K562 (cell line): ENCODE data around the gene PRRG4. TPM values are rescaled to one million over a fixed set of nuclear protein-coding genes. Genes with fewer than 3 reads are reported as not detected.
A peak's percentile ranks its signal among the peaks of the same experiment; 100 is the strongest.

Source experiments
- ATAC-seq: fragments of 200-7000 bp; cut with Tn5 transposase; 3 replicates; pipeline ENCODE4 v1.9.1; 2020; ENCODE audit warnings: moderate library complexity
- BruUV-seq: library from RNA; stranded (reverse); fragments of 400-500 nt; replicated peaks from 2 replicates; lab custom pipeline; 2021; lab: Mats Ljungman, UMichigan
- CTCF ChIA-PET: fragments of 300-600 bp; formaldehyde crosslinking; extraction: SDS; loops from one replicate; lab custom pipeline; 2021; ENCODE audit warnings: low intra/inter-chr PET ratio; lab: Yijun Ruan, JAX
- POLR2A ChIA-PET: fragments of 300-600, 350-650 bp; sonication (Branson Sonifier 250); formaldehyde crosslinking; extraction: SDS; loops from one replicate; lab custom pipeline; 2021; ENCODE audit warnings: antibody characterized with exemption, inconsistent platforms; lab: Yijun Ruan, JAX
- DNase-seq, 4 experiments: peaks; one replicate each; pipeline versions ENCODE4 v3.0.0 to v3.0.0-alpha.2; 2011 to 2018; ENCODE audit warnings: low spot score in 3 of 4, mixed read lengths in 3 of 4; ENCODE audit errors: extremely low read depth in 1 of 4
- FAIRE-seq: peaks from 2 replicates; lab custom pipeline; 2011; peaks lifted over from hg19 to GRCh38; lab: Jason Lieb, UNC
- H2AFZ ChIP-seq: 2 replicates; pipeline ENCODE4 v1.6.0; 2011; ENCODE audit warnings: low read depth, low read length, control low read depth, inconsistent platforms
- H3K27ac ChIP-seq: fragments of 200-600 bp; 3 replicates; pipeline ENCODE4 v1.8.0; 2011; ENCODE audit warnings: low read depth, mild to moderate bottlenecking, control low read depth, inconsistent platforms, low read length, moderate library complexity, mixed read lengths; ENCODE audit errors: extremely low read depth
- H3K27me3 ChIP-seq, 2 experiments: fragments of 300-600 bp in 1 of 2; 2 replicates in 1 of 2; 3 replicates in 1 of 2; pipeline versions ENCODE4 v1.6.0 to v1.8.0; 2011; ENCODE audit warnings: inconsistent platforms in 2 of 2, low read length in 2 of 2, mild to moderate bottlenecking in 1 of 2, mixed read lengths in 1 of 2, moderate library complexity in 1 of 2; ENCODE audit not compliant: control insufficient read depth in 2 of 2, insufficient read depth in 2 of 2
- H3K36me3 ChIP-seq: fragments of 300-600 bp; 3 replicates; pipeline ENCODE4 v1.8.0; 2011; ENCODE audit warnings: mild to moderate bottlenecking, low read length, inconsistent platforms; ENCODE audit not compliant: control insufficient read depth, insufficient read depth
- H3K4me1 ChIP-seq, 2 experiments: fragments of 200-600 bp in 1 of 2; replicated peaks in 1 of 2; 2 replicates in 1 of 2; 3 replicates in 1 of 2; pipeline versions ENCODE4 v1.5.1 to v1.8.0; 2011; ENCODE audit warnings: inconsistent platforms in 2 of 2, low read length in 2 of 2, mild to moderate bottlenecking in 1 of 2, mixed read lengths in 1 of 2, moderate library complexity in 1 of 2; ENCODE audit not compliant: control insufficient read depth in 2 of 2, insufficient read depth in 2 of 2
- H3K4me2 ChIP-seq: 2 replicates; pipeline ENCODE4 v1.6.1; 2011; ENCODE audit warnings: low read length, control low read depth, inconsistent platforms, mixed read lengths; ENCODE audit not compliant: insufficient read depth
- H3K4me3 ChIP-seq: fragments of 200-600 bp; sonication (generic), shearing (Covaris generic); 2 replicates; pipeline ENCODE4 v1.5.1; 2016; ENCODE audit warnings: control low read depth, inconsistent platforms
- H3K79me2 ChIP-seq: fragments of 200-600 bp; 3 replicates; pipeline ENCODE4 v1.8.0; 2011; ENCODE audit warnings: low read length, inconsistent platforms; ENCODE audit not compliant: control insufficient read depth, insufficient read depth
- H3K9ac ChIP-seq, 2 experiments: 2 replicates each; pipeline versions ENCODE4 v1.6.0 to v1.6.1; 2011; ENCODE audit warnings: low read depth in 2 of 2, low read length in 2 of 2, control low read depth in 1 of 2, inconsistent platforms in 1 of 2, mild to moderate bottlenecking in 1 of 2, mixed read lengths in 1 of 2; ENCODE audit not compliant: insufficient read depth in 1 of 2
- H3K9me1 ChIP-seq: one replicate; pipeline ENCODE4 v1.6.0; 2011; ENCODE audit warnings: inconsistent platforms, mild to moderate bottlenecking, low read length, moderate library complexity; ENCODE audit not compliant: control insufficient read depth, insufficient read depth
- H3K9me3 ChIP-seq: replicated peaks from 2 replicates; pipeline ENCODE4 v1.5.1; 2011; ENCODE audit warnings: low read depth, low read length, inconsistent platforms; ENCODE audit not compliant: control insufficient read depth, insufficient read depth
- H4K20me1 ChIP-seq: replicated peaks from 2 replicates; pipeline ENCODE4 v1.6.1; 2011; ENCODE audit warnings: low read length, inconsistent platforms, mixed read lengths; ENCODE audit not compliant: control insufficient read depth, insufficient read depth
- CEBPB ChIP-seq: fragments of 450-650 bp; IDR thresholded peaks from 2 replicates; pipeline ENCODE4 v1.6.1; 2016; ENCODE audit warnings: missing genetic modification characterization, missing compliant biosample characterization
- CEBPG ChIP-seq, 3 experiments: fragments of 200-800 bp in 1 of 3; sonication (Bioruptor generic) in 1 of 3; sonication (generic) in 1 of 3; formaldehyde crosslinking in 1 of 3; IDR thresholded peaks in 2 of 3; conservative IDR thresholded peaks in 1 of 3; 2 replicates each; pipeline versions ENCODE4 v1.6.1 to v1.8.0; 2016 to 2022; ENCODE audit warnings: missing compliant biosample characterization in 2 of 3, missing genetic modification characterization in 2 of 3, mild to moderate bottlenecking in 1 of 3, missing genetic modification reagents in 1 of 3
- MEIS2 ChIP-seq: fragments of 450-650 bp; IDR thresholded peaks from 2 replicates; pipeline ENCODE4 v1.6.1; 2014; ENCODE audit warnings: mild to moderate bottlenecking; ENCODE audit not compliant: partially characterized antibody
- NEUROD1 ChIP-seq: fragments of 150-350 bp; IDR thresholded peaks from 2 replicates; pipeline ENCODE4 v1.6.1; 2014; ENCODE audit warnings: borderline replicate concordance, low read length, low read depth; ENCODE audit not compliant: partially characterized antibody
- PURB ChIP-seq: sonication (generic); formaldehyde crosslinking; IDR thresholded peaks from 2 replicates; pipeline ENCODE4 v1.9.0; 2021; ENCODE audit warnings: low read depth, mild to moderate bottlenecking, missing genetic modification reagents
- RBM22 ChIP-seq: fragments of 200-400 bp; formaldehyde crosslinking; IDR thresholded peaks from 2 replicates; pipeline ENCODE4 v1.6.1; 2018; ENCODE audit warnings: low read length, low read depth; ENCODE audit not compliant: poor library complexity, severe bottlenecking
- SOX6 ChIP-seq: fragments of 450-650 bp; IDR thresholded peaks from 2 replicates; pipeline ENCODE4 v1.6.1; 2014; ENCODE audit warnings: mild to moderate bottlenecking
- SUPT5H ChIP-seq: fragments of 450-650 bp; IDR thresholded peaks from 2 replicates; pipeline ENCODE4 v1.6.1; 2016
- WGBS: fragments of 100-300 bp; shearing (Covaris generic); methylation state at CpG from one replicate; pipeline ENCODE4 v1.1.6; 2016; ENCODE audit warnings: low coverage, mixed read lengths; ENCODE audit not compliant: insufficient coverage; ENCODE audit errors: missing lambda C conversion rate; 5-methylcytosine and 5-hydroxymethylcytosine counted together
- in situ Hi-C: fragments of 300-500 bp; cut with MboI; formaldehyde crosslinking; loops from 4 replicates; pipeline ENCODE4 v1.15.0; 2018; ENCODE audit warnings: inconsistent platforms, mixed read lengths
- intact Hi-C: fragments of 100-400 bp; cut with micrococcal nuclease; formaldehyde crosslinking; loops from 2 replicates; pipeline ENCODE4 v1.14.2; 2022
- polyA plus RNA-seq, 8 experiments: library from polyadenylated mRNA; depleted of rRNA in 4 of 8; stranded (reverse) in 5 of 8; unstranded in 3 of 8; fragments of >200 nt; fragmentation: Nextera tagmentation in 2 of 8; fragmentation: Illumina TruSeq in 1 of 8; extraction: Ambion mirVana in 2 of 8; extraction: Trizol in 1 of 8; gene quantifications; 2 replicates each; pipeline versions ENCODE4 v1.2.1 to v1.2.3, GENCODE V29; 2011 to 2014; ENCODE audit warnings: inconsistent platforms in 1 of 8, missing spikeins in 1 of 8
- total RNA-seq, 7 experiments: library from RNA; depleted of rRNA in 6 of 7; stranded (reverse); fragments of >200 nt in 6 of 7; fragmentation: Illumina TruSeq in 2 of 7; extraction: Trizol in 2 of 7; gene quantifications; 2 replicates each; pipeline versions ENCODE4 v1.2.1 to v1.2.3, GENCODE V29; 2011 to 2021; ENCODE audit warnings: low replicate concordance in 1 of 7
- TF ChIP-seq, protein P1 (sequence below): sonication (generic); formaldehyde crosslinking; IDR thresholded peaks from 2 replicates; pipeline ENCODE4 v1.9.0; 2022; ENCODE audit warnings: mild to moderate bottlenecking, missing genetic modification reagents
- TF ChIP-seq, protein P2 (sequence below): fragments of 250-450 bp; sonication (Bioruptor Pico); IDR thresholded peaks from 2 replicates; pipeline ENCODE4 v1.5.0; 2021
- TF ChIP-seq, protein P3 (sequence below): conservative IDR thresholded peaks from 2 replicates; pipeline ENCODE4 v1.6.1; 2011; ENCODE audit warnings: low read depth, mild to moderate bottlenecking, low read length; ENCODE audit not compliant: control insufficient read depth
- TF ChIP-seq, protein P4 (sequence below), 2 experiments: fragments of 450-650 bp in 1 of 2; sonication (generic) in 1 of 2; formaldehyde crosslinking in 1 of 2; IDR thresholded peaks in 1 of 2; conservative IDR thresholded peaks in 1 of 2; 2 replicates each; pipeline versions ENCODE4 v1.6.1 to v1.8.1; 2016 to 2023; ENCODE audit warnings: mild to moderate bottlenecking in 2 of 2, moderate library complexity in 2 of 2, inconsistent platforms in 1 of 2, missing genetic modification reagents in 1 of 2
- TF ChIP-seq, protein P5 (sequence below): fragments of 200-400 bp; formaldehyde crosslinking; IDR thresholded peaks from 2 replicates; pipeline ENCODE4 v1.6.1; 2017; ENCODE audit warnings: mild to moderate bottlenecking, low read depth, low read length, moderate library complexity
- TF ChIP-seq, protein P6 (sequence below): fragments of 450-650 bp; IDR thresholded peaks from 2 replicates; pipeline ENCODE4 v1.6.1; 2016

The PRRG4 gene
- total and polyA plus RNA-seq, 9 of the 15 experiments (the other 6 are each of a cell fraction or from before 2014, with no cell fraction given), result not detected

DNA sequence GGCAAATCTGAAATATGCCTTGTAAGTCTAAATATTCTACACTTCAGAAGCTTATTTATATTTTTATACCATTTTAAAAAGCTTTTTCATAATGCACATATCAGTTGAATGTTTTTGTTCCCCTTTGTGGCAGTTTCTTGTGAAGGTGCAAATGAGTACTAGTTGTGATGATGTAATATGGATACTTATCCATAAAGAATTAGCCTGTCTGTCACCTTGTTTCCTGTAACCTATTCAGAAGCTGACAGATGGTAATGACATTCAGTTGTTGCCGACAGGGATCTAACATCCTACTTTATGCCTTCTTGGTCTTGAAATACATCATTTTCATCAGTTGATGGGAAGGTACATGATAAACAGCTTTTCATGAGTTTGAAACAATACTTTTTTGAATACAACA lies 65.7 kb downstream of the PRRG4 start:
- WGBS, result 69% methylated on average over 1 of the region's 1 CpG
- FAIRE-seq, result no peak
- CTCF ChIA-PET, result no interaction called here
- TF ChIP-seq, protein P1, sequence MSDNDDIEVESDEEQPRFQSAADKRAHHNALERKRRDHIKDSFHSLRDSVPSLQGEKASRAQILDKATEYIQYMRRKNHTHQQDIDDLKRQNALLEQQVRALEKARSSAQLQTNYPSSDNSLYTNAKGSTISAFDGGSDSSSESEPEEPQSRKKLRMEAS (CRISPR knock-in tag), result no peak
- TF ChIP-seq, protein P2, sequence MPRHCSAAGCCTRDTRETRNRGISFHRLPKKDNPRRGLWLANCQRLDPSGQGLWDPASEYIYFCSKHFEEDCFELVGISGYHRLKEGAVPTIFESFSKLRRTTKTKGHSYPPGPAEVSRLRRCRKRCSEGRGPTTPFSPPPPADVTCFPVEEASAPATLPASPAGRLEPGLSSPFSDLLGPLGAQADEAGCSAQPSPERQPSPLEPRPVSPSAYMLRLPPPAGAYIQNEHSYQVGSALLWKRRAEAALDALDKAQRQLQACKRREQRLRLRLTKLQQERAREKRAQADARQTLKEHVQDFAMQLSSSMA (CRISPR knock-in tag), result no peak
- TF ChIP-seq PURB (CRISPR knock-in tag), result no peak
- no peak for TF ChIP-seq NEUROD1
- TF ChIP-seq RBM22, result no peak
- no peak for TF ChIP-seq SUPT5H
- TF ChIP-seq, protein P3, sequence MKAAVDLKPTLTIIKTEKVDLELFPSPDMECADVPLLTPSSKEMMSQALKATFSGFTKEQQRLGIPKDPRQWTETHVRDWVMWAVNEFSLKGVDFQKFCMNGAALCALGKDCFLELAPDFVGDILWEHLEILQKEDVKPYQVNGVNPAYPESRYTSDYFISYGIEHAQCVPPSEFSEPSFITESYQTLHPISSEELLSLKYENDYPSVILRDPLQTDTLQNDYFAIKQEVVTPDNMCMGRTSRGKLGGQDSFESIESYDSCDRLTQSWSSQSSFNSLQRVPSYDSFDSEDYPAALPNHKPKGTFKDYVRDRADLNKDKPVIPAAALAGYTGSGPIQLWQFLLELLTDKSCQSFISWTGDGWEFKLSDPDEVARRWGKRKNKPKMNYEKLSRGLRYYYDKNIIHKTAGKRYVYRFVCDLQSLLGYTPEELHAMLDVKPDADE, result no peak
- TF ChIP-seq, protein P4, sequence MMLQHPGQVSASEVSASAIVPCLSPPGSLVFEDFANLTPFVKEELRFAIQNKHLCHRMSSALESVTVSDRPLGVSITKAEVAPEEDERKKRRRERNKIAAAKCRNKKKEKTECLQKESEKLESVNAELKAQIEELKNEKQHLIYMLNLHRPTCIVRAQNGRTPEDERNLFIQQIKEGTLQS (IDR thresholded peaks at IDR 0.05), result peak; percentile 84
- TF ChIP-seq, protein P4 (CRISPR knock-in tag; conservative IDR thresholded peaks at IDR 0.05), result no peak
- peak; percentile 39 for TF ChIP-seq CEBPB (tag)
- peak; percentile 22 for TF ChIP-seq MEIS2
- no peak for TF ChIP-seq CEBPG (CRISPR knock-in tag; IDR thresholded peaks at IDR 0.05)
- peak in 1 of 2 experiments; percentile 61; a peak in 1 of 4 replicates for TF ChIP-seq CEBPG (tag; conservative IDR thresholded peaks at IDR 0.05 in 1 of 2, IDR thresholded peaks at IDR 0.05 in 1 of 2)
- TF ChIP-seq, protein P5, sequence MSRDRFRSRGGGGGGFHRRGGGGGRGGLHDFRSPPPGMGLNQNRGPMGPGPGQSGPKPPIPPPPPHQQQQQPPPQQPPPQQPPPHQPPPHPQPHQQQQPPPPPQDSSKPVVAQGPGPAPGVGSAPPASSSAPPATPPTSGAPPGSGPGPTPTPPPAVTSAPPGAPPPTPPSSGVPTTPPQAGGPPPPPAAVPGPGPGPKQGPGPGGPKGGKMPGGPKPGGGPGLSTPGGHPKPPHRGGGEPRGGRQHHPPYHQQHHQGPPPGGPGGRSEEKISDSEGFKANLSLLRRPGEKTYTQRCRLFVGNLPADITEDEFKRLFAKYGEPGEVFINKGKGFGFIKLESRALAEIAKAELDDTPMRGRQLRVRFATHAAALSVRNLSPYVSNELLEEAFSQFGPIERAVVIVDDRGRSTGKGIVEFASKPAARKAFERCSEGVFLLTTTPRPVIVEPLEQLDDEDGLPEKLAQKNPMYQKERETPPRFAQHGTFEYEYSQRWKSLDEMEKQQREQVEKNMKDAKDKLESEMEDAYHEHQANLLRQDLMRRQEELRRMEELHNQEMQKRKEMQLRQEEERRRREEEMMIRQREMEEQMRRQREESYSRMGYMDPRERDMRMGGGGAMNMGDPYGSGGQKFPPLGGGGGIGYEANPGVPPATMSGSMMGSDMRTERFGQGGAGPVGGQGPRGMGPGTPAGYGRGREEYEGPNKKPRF, result no peak
- TF ChIP-seq, protein P6, sequence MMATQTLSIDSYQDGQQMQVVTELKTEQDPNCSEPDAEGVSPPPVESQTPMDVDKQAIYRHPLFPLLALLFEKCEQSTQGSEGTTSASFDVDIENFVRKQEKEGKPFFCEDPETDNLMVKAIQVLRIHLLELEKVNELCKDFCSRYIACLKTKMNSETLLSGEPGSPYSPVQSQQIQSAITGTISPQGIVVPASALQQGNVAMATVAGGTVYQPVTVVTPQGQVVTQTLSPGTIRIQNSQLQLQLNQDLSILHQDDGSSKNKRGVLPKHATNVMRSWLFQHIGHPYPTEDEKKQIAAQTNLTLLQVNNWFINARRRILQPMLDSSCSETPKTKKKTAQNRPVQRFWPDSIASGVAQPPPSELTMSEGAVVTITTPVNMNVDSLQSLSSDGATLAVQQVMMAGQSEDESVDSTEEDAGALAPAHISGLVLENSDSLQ, result peak; percentile 67
- TF ChIP-seq SOX6, result no peak

More for the DNA sequence above, 65.7 kb downstream of the PRRG4 start:
- peak overlapping the region; percentile 26; the same call in 1 of the 2 replicates for H3K4me2 ChIP-seq
- H3K4me1 ChIP-seq, result peaks cover 9 to 20% of the 10 kb centered on the region in 2 experiments; a peak in 4 of 5 replicates
- H3K27me3 ChIP-seq, result no peaks in the 10 kb centered on the region
- H3K4me3 ChIP-seq, result no peak overlapping the region
- no TSS peak for BruUV-seq
- peak overlapping the region; percentile 96; the same call in 1 of the 3 replicates for H3K27ac ChIP-seq
- ATAC-seq (no peak), DNase-seq (no peak)
- peak overlapping the region in 1 of 2 experiments; percentile 93; a peak in 1 of 4 replicates for H3K9ac ChIP-seq
- peaks cover 85% of the 10 kb centered on the region for H3K79me2 ChIP-seq
- H3K9me1 ChIP-seq, result no peaks in the 10 kb centered on the region
- H3K36me3 ChIP-seq, result peaks cover 38% of the 10 kb centered on the region
- H3K9me3 ChIP-seq, result no peaks in the 10 kb centered on the region
- no peak overlapping the region for H2AFZ ChIP-seq
- intact Hi-C loops, result no loop called here
- in situ Hi-C loops, result no loop called here
- peaks cover 12% of the 10 kb centered on the region for H4K20me1 ChIP-seq
- POLR2A ChIA-PET, result interaction anchor here (0.7 to 1.6 kb wide), 5 partner anchors 10 to 797 kb away, joined by 3 to 5 read pairs (median 4); no protein-coding TSS in a partner anchor
